HG03432 (cell line): ENCODE measurements around the gene PPP1R37.

ENCODE experiments used
- ATAC-seq: cut with Tn5 transposase; IDR thresholded peaks from one replicate; pipeline ENCODE4 v1.9.1; 2021; ENCODE audit warnings: mild to moderate bottlenecking, moderate library complexity; ENCODE audit not compliant: unreplicated experiment

PPP1R37 gene

GRCh38 chr19:45151821-45152503, 59.0 kb downstream of the PPP1R37 start:
- no peak for ATAC-seq

GRCh38 chr19:45152504-45153338, 59.7 kb downstream of the PPP1R37 start:
- ATAC-seq: no peak

- no peak for ATAC-seq
These were observed 60.5 kb downstream of the PPP1R37 start for GRCh38 chr19:45153339-45154063.

GRCh38 chr19:45154064-45154827, 61.3 kb downstream of the PPP1R37 start:
- ATAC-seq: no peak

- ATAC-seq: no peak
These were observed 63.1 kb downstream of the PPP1R37 start for GRCh38 chr19:45156011-45156630.

- ATAC-seq: no peak
These were observed 63.8 kb downstream of the PPP1R37 start for GRCh38 chr19:45156751-45157150.

- ATAC-seq: no peak
These were observed 65.7 kb downstream of the PPP1R37 start for GRCh38 chr19:45158503-45159209.

GRCh38 chr19:45159210-45159970, 66.4 kb downstream of the PPP1R37 start:
- no peak for ATAC-seq

GRCh38 chr19:45159971-45160324, 67.0 kb downstream of the PPP1R37 start:
- ATAC-seq: no peak

- ATAC-seq: no peak
These were observed 68.1 kb downstream of the PPP1R37 start, which contains the start of gene NKPD1 for GRCh38 chr19:45160870-45161737. Gene NKPD1, minus strand, starts transcription at chr19:45160982. Its CDS starts 832 bp downstream, at chr19:45160150.

GRCh38 chr19:45161738-45162607, 69.0 kb downstream of the PPP1R37 start:
- no peak for ATAC-seq

GRCh38 chr19:45162608-45163143, 69.7 kb downstream of the PPP1R37 start:
- no peak for ATAC-seq

- no peak for ATAC-seq
These were observed 70.2 kb downstream of the PPP1R37 start for GRCh38 chr19:45163156-45163555.

GRCh38 chr19:45163751-45164460, 70.9 kb downstream of the PPP1R37 start:
- ATAC-seq: no peak

- peak; percentile 74 for ATAC-seq
These were observed 71.8 kb downstream of the PPP1R37 start for GRCh38 chr19:45164577-45165335.
